Spleen (tissue), 11 donors: Measurements from ENCODE around the gene ADAMTSL1. TPM values are rescaled to one million over a fixed set of nuclear protein-coding genes. Genes with fewer than 3 reads are reported as not detected.

ENCODE experiments used
- DNase-seq: peaks from one replicate; pipeline ENCODE4 v3.0.0-alpha.2; 2020
- H3K27ac ChIP-seq, 8 donors: fragments of 200-600 bp; sonication (generic) in 7 of 8; 1 replicate in 4 of 8; 2 replicates in 4 of 8; pipeline versions ENCODE4 v1.5.0 to v1.8.0; 2016 to 2021; ENCODE audit warnings: inconsistent platforms in 4 of 8, mild to moderate bottlenecking in 4 of 8, moderate library complexity in 1 of 8
- H3K27me3 ChIP-seq, 7 donors: fragments of 200-600 bp; sonication (generic) in 6 of 7; replicated peaks in 1 of 7; 1 replicate in 4 of 7; 2 replicates in 3 of 7; pipeline versions ENCODE4 v1.5.0 to v1.8.0; 2016 to 2021; ENCODE audit warnings: inconsistent platforms in 3 of 7, mild to moderate bottlenecking in 1 of 7
- H3K36me3 ChIP-seq, 6 donors: fragments of 200-600 bp; sonication (generic) in 5 of 6; 1 replicate in 4 of 6; 2 replicates in 2 of 6; pipeline versions ENCODE4 v1.5.0 to v1.8.0; 2016 to 2021; ENCODE audit warnings: inconsistent platforms in 2 of 6
- H3K4me1 ChIP-seq, 6 donors: fragments of 200-600 bp; sonication (generic) in 5 of 6; 1 replicate in 3 of 6; 2 replicates in 3 of 6; pipeline versions ENCODE4 v1.5.0 to v1.8.0; 2016 to 2021; ENCODE audit warnings: inconsistent platforms in 3 of 6
- H3K4me3 ChIP-seq, 8 donors: fragments of 200-600 bp; sonication (generic) in 7 of 8; 1 replicate in 4 of 8; 2 replicates in 4 of 8; pipeline versions ENCODE4 v1.5.0 to v1.8.0; 2016 to 2021; ENCODE audit warnings: inconsistent platforms in 4 of 8, mild to moderate bottlenecking in 4 of 8, moderate library complexity in 2 of 8
- H3K9me3 ChIP-seq, 8 donors: fragments of 200-600 bp; sonication (generic) in 7 of 8; 1 replicate in 4 of 8; 2 replicates in 4 of 8; pipeline versions ENCODE4 v1.5.0 to v1.8.0; 2016 to 2021; ENCODE audit warnings: inconsistent platforms in 4 of 8
- CTCF ChIP-seq, 11 experiments: fragments of 200-600 bp in 7 of 11; fragments of 450-650 bp in 4 of 11; sonication (generic) in 4 of 11; IDR thresholded peaks in 8 of 11; conservative IDR thresholded peaks in 3 of 11; 1 replicate in 7 of 11; 2 replicates in 4 of 11; pipeline versions ENCODE4 v1.4.0 to v1.8.0; 2016 to 2021; ENCODE audit warnings: antibody characterized with exemption in 11 of 11, inconsistent platforms in 4 of 11, mild to moderate bottlenecking in 1 of 11
- POLR2A ChIP-seq, 3 donors: fragments of 450-650 bp; IDR thresholded peaks; one replicate each; pipeline ENCODE4 v1.5.1; 2017; ENCODE audit warnings: antibody characterized with exemption in 3 of 3, mild to moderate bottlenecking in 1 of 3
- POLR2AphosphoS5 ChIP-seq, 3 donors: sonication (generic); formaldehyde crosslinking; IDR thresholded peaks; one replicate each; pipeline ENCODE4 v1.5.1; 2017; ENCODE audit warnings: antibody characterized with exemption in 3 of 3
- WGBS, 5 donors: extraction: QIAGEN DNeasy Blood & Tissue Kit in 3 of 5; methylation state at CpG; one replicate each; pipeline versions ENCODE4 v1.1.5 to v1.1.7; 2013 to 2018; 5-methylcytosine and 5-hydroxymethylcytosine counted together
- intact Hi-C: fragments of 100-400 bp; cut with DNase I; formaldehyde crosslinking; loops from one replicate; pipeline ENCODE4 v1.15.0; 2023; ENCODE audit warnings: low total_unique reads
- polyA plus RNA-seq, 3 donors: library from polyadenylated mRNA; stranded (reverse); fragments of 200-250 nt; gene quantifications; one replicate each; pipeline ENCODE4 v1.2.1, GENCODE V29; 2013
- total RNA-seq, 7 donors: library from RNA; depleted of rRNA in 3 of 7; stranded (reverse); fragments of >200 nt in 3 of 7; fragmentation: NEBNext Ultra II Directional in 4 of 7; extraction: Animal tissue kit (Norgen Biotek cat#: 25700) in 4 of 7; gene quantifications; one replicate each; pipeline versions ENCODE4 v1.1.0 to v1.2.1, GENCODE V29; 2016 to 2021
- donor health status: healthy with polysubstance abuse.
- donor health status: DM: no; HTN: no; CAD: no; lungs with moderate emphysema.
- donor health status: DM: no; HTN: no; CAD: no.
- donor health status: Bipolar disorder and iron deficiency.
- donor health status: healthy.
- donor health status: DM: no; HTN: no; CAD: no.
- donor health status: DM: yes; HTN: yes; CAD: no.

The ADAMTSL1 gene
- total and polyA plus RNA-seq, 10 donors: 0.35 to 5.3 (median 2.2) TPM

GRCh38 chr9:18610956-18611355 lies 137.0 kb downstream of the ADAMTSL1 start:
- 87 to 97% (median 90%) methylated on average over 3 of the region's 3 CpGs for WGBS, 5 donors
- Histone ChIP-seq H3K36me3 (no peaks in the 10 kb centered on the region), H3K9me3 (no peaks in the 10 kb centered on the region), H3K27ac (no peak overlapping the region), H3K4me3 (no peak overlapping the region), H3K27me3 (no peaks in the 10 kb centered on the region), H3K4me1 (no peaks in the 10 kb centered on the region)
- TF ChIP-seq POLR2A (IDR thresholded peaks at IDR 0.05) (no peak), CTCF (IDR thresholded peaks at IDR 0.05 in 8 of 11, conservative IDR thresholded peaks at IDR 0.05 in 3 of 11) (no peak), POLR2AphosphoS5 (IDR thresholded peaks at IDR 0.05) (no peak)
- intact Hi-C loops: no loop called here
- no peak for DNase-seq

DNA sequence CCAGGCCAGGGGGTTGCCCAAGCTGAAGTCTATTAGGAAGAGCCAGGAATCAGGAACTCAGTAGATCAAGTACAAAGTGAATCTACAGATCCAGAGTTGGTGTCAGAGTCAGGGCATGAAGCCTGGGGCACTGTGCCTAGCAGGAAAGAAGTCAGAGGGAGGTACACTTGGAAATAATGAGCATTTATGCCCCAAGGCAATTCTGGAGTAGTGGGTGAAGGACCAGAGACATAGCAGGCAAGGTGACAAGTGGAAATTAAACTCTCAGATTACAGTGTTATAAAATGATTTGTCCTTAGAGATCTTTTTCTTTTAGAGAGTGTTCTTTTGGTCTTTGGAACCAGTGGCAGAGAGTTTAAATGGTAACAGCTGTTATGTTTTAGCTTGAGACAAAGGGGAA lies 138.0 kb downstream of the ADAMTSL1 start:
- Histone ChIP-seq H3K27ac (no peak overlapping the region), H3K9me3 (no peaks in the 10 kb centered on the region), H3K4me3 (no peak overlapping the region), H3K27me3 (no peaks in the 10 kb centered on the region), H3K36me3 (no peaks in the 10 kb centered on the region), H3K4me1 (no peaks in the 10 kb centered on the region)
- DNase-seq: no peak
- no peak for TF ChIP-seq CTCF (IDR thresholded peaks at IDR 0.05 in 8 of 11, conservative IDR thresholded peaks at IDR 0.05 in 3 of 11)
- no peak for TF ChIP-seq POLR2A (IDR thresholded peaks at IDR 0.05)
- no peak for TF ChIP-seq POLR2AphosphoS5 (IDR thresholded peaks at IDR 0.05)
- intact Hi-C loops: no loop called here

DNA sequence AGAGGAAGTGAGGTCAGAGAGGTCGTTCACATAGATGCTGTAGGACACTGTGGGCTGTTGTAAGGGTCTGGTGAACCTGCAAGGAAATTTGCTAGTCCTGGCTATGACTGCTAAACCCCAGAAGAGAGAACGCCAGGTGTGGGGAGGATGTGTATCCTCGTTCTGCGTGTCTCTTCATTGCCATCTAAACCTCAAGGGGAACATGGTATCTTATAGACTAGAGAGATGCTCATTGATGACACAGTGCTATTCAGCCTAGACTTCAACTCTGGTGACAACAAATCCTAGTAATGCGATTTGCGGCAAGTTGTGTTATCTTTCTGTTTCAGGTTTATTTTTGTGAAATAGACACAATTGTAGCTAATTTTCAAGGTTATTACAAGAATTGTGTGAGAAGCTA lies 140.2 kb downstream of the ADAMTSL1 start:
- TF ChIP-seq POLR2A (IDR thresholded peaks at IDR 0.05): no peak
- TF ChIP-seq CTCF (IDR thresholded peaks at IDR 0.05 in 8 of 11, conservative IDR thresholded peaks at IDR 0.05 in 3 of 11): no peak
- no peak for TF ChIP-seq POLR2AphosphoS5 (IDR thresholded peaks at IDR 0.05)

DNA sequence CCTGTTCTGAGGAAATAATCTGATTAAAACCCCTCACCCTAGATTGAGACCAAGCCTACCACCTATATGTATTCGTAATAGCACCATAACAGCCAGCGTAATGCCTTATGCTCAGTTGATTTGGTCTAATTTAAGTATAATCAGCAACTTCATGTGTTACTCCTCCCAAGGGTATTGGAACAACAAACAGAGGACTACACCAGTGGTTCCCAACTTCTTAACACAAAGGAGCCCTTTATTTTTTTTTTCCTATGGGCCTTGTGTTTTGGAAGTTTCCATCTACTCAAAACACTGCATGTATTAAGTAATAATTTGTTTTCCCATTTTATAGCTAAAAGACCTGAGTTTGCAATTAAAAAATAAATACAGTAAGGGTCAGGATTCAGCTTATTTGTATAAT lies 140.7 kb downstream of the ADAMTSL1 start:
- Histone ChIP-seq H3K27me3 (no peaks in the 10 kb centered on the region), H3K4me1 (no peaks in the 10 kb centered on the region), H3K36me3 (no peaks in the 10 kb centered on the region), H3K27ac (no peak overlapping the region), H3K4me3 (no peak overlapping the region), H3K9me3 (no peaks in the 10 kb centered on the region)
- TF ChIP-seq POLR2A (IDR thresholded peaks at IDR 0.05): no peak
- TF ChIP-seq CTCF (IDR thresholded peaks at IDR 0.05 in 8 of 11, conservative IDR thresholded peaks at IDR 0.05 in 3 of 11): no peak
- no peak for TF ChIP-seq POLR2AphosphoS5 (IDR thresholded peaks at IDR 0.05)
- intact Hi-C loops: no loop called here
- DNase-seq: no peak
- 89 to 95% (median 91%) methylated on average over 2 of the region's 2 CpGs for WGBS, 5 donors

More for the DNA sequence above, 140.2 kb downstream of the ADAMTSL1 start:
- WGBS, 5 donors: 73 to 81% (median 78%) methylated on average over 6 of the region's 6 CpGs
- Histone ChIP-seq H3K9me3 (no peaks in the 10 kb centered on the region), H3K27me3 (no peaks in the 10 kb centered on the region), H3K4me3 (no peak overlapping the region), H3K4me1 (no peaks in the 10 kb centered on the region), H3K36me3 (no peaks in the 10 kb centered on the region), H3K27ac (no peak overlapping the region)
- no peak for DNase-seq
- intact Hi-C loops: no loop called here
